ENCODE measurements around the gene TMEM61. TPM values are rescaled to one million over a fixed set of nuclear protein-coding genes. Genes with fewer than 3 reads are reported as not detected.
"Not testable (repeated sequence)": the region's sequence is repeated elsewhere in the genome, so short reads cannot be mapped to it uniquely, and the experiment has no call there.

Gene TMEM61
- total RNA-seq, 1 experiment from 2014 or later: 0.74 TPM

- Mint-ChIP-seq H3K36me3 (peaks cover 18% of the 10 kb centered on the region), H3K4me1 (peaks cover 35% of the 10 kb centered on the region)
- H3K27me3 Mint-ChIP-seq (ENCODE audit: low read depth); H3K4me3 Mint-ChIP-seq; H3K27ac Mint-ChIP-seq; H3K9me3 Mint-ChIP-seq; POLR2A ChIA-PET; DNase-seq (ENCODE audit: low spot score); ATAC-seq: not testable (repeated sequence)
- peak; percentile 88 for TF ChIP-seq ZNF121 (CRISPR knock-in tag; IDR thresholded peaks at IDR 0.05)
- CTCF ChIA-PET: interaction anchor here (2.9 kb wide), 1 partner anchor 13 kb away, joined by 15 read pairs; no protein-coding TSS in a partner anchor
Measured at GRCh38 chr1:54963829-54964228, 16.6 kb upstream of the TMEM61 start.

GRCh38 chr1:54965624-54966340 lies 14.6 kb upstream of the TMEM61 start:
- no peaks in the 10 kb centered on the region for H3K36me3 Mint-ChIP-seq
- no peak for DNase-seq (ENCODE audit: low spot score)
- POLR2A ChIA-PET: no interaction called here
- no peaks in the 10 kb centered on the region; the same call in 1 of the 2 replicates for H3K9me3 Mint-ChIP-seq
- no peak overlapping the region for H3K4me3 Mint-ChIP-seq
- TF ChIP-seq ATF6 (CRISPR knock-in tag; IDR thresholded peaks at IDR 0.05): no peak
- TF ChIP-seq FOXP4 (CRISPR knock-in tag; IDR thresholded peaks at IDR 0.05): no peak
- TF ChIP-seq ZNF121 (CRISPR knock-in tag; IDR thresholded peaks at IDR 0.05): no peak
- TF ChIP-seq NFYB (CRISPR knock-in tag; conservative IDR thresholded peaks at IDR 0.05; ENCODE audit: low read depth): peak; percentile 40
- TF ChIP-seq PRDM15 (CRISPR knock-in tag; IDR thresholded peaks at IDR 0.05): no peak
- TF ChIP-seq ZNF416 (CRISPR knock-in tag; IDR thresholded peaks at IDR 0.05): no peak
- peak; percentile 29; the same call in 1 of the 2 replicates for TF ChIP-seq USF2 (CRISPR knock-in tag; IDR thresholded peaks at IDR 0.05)
- TF ChIP-seq EMX1 (CRISPR knock-in tag; IDR thresholded peaks at IDR 0.05): no peak
- TF ChIP-seq ZNF232 (CRISPR knock-in tag; IDR thresholded peaks at IDR 0.05): no peak
- no peak for TF ChIP-seq ZNF671 (CRISPR knock-in tag; IDR thresholded peaks at IDR 0.05)
- TF ChIP-seq ZSCAN18 (CRISPR knock-in tag; IDR thresholded peaks at IDR 0.05): no peak
- TF ChIP-seq NFATC4 (CRISPR knock-in tag; IDR thresholded peaks at IDR 0.05): no peak
- TF ChIP-seq IRF2 (CRISPR knock-in tag; IDR thresholded peaks at IDR 0.05; ENCODE audit: borderline replicate concordance, low read depth): no peak
- TF ChIP-seq USF1 (CRISPR knock-in tag; IDR thresholded peaks at IDR 0.05): no peak
- H3K4me1 Mint-ChIP-seq: peaks cover 35% of the 10 kb centered on the region
- ATAC-seq: no peak
- H3K27ac Mint-ChIP-seq: no peak overlapping the region
- peaks cover 4% of the 10 kb centered on the region for H3K27me3 Mint-ChIP-seq (ENCODE audit: low read depth)
- CTCF ChIA-PET: interaction anchor here (0.9 to 1.8 kb wide), 8 partner anchors 12 to 56 kb away, joined by 3 to 8 read pairs (median 5); no protein-coding TSS in a partner anchor
